OCI-LY7 (cell line): ENCODE results near the gene RHOU.

ENCODE experiments used
- EZH2phosphoT487 ChIP-seq: fragments of 200-600 bp; sonication (generic); IDR thresholded peaks from 2 replicates; pipeline ENCODE4 v1.6.1; 2018; ENCODE audit warnings: low read depth, borderline replicate concordance, mild to moderate bottlenecking, mixed run types, antibody characterized with exemption, low read length, moderate library complexity, mixed read lengths
- TF ChIP-seq, protein P1 (sequence below): fragments of 200-600 bp; sonication (generic); conservative IDR thresholded peaks from 2 replicates; pipeline ENCODE4 v1.5.1; 2014; ENCODE audit warnings: mild to moderate bottlenecking, antibody characterized with exemption, low read length, moderate library complexity, mixed read lengths

DNA sequence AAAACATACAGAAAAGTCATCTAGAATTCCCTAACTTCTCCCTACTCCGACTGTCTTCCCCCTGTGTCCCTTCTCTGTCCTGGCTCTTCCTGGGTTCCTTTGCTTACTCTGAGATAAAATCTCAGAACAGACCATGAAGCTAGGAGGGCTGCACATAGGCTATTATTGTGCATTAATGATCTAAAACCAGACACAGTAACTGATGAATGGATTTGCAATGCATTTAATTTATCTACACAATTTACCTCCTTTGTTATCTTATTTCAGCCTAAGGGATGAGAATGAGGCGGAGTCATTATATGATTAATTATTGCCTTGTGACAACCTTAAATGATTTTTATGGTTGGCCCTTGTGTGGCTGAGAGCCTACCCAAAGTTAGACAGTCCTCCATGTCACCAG, 14.5 kb downstream of the RHOU start:
- TF ChIP-seq, protein P1, sequence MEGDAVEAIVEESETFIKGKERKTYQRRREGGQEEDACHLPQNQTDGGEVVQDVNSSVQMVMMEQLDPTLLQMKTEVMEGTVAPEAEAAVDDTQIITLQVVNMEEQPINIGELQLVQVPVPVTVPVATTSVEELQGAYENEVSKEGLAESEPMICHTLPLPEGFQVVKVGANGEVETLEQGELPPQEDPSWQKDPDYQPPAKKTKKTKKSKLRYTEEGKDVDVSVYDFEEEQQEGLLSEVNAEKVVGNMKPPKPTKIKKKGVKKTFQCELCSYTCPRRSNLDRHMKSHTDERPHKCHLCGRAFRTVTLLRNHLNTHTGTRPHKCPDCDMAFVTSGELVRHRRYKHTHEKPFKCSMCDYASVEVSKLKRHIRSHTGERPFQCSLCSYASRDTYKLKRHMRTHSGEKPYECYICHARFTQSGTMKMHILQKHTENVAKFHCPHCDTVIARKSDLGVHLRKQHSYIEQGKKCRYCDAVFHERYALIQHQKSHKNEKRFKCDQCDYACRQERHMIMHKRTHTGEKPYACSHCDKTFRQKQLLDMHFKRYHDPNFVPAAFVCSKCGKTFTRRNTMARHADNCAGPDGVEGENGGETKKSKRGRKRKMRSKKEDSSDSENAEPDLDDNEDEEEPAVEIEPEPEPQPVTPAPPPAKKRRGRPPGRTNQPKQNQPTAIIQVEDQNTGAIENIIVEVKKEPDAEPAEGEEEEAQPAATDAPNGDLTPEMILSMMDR: no peak
- no peak for TF ChIP-seq EZH2phosphoT487
